GM12874 (cell line): Measurements from ENCODE around the gene VEGFA.

Experiments used
- TF ChIP-seq, protein P1 (sequence below): IDR thresholded peaks from 2 replicates; pipeline ENCODE4 v1.5.1; 2011; ENCODE audit warnings: low read depth, mild to moderate bottlenecking, control low read depth, low read length, moderate library complexity; ENCODE audit not compliant: insufficient read depth

The VEGFA gene

DNA sequence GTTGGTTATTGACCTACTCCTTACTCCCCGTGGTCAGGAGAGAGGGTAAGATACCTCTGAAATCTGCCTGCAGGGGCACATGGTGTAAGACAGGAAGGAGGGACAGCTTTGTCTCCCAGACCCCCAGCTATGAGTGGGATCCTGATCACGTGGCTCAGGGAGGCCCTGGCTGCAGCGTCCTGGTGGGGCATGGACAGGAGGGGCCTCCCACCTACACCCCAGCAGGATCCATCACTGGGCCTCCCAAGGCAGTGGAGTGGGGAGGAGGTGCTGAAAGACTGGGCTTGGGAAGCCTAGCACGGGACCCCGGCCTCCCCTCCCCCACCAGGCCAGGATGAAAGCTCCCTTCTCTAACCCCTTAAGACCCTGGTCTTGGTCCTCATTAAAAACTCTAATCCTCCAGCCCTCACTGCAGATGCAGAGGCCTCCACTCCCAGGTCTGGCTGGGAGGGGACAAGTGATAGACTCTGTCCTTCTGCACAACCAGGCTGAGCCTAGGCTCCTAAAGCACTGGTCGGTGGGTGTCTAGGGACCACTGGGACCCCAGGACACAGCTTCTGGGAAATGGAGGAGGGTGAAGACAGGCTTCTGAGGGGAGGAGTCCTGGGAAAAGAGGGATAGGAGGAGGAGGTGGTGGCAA lies 29.6 kb upstream of the VEGFA start:
- TF ChIP-seq, protein P1, sequence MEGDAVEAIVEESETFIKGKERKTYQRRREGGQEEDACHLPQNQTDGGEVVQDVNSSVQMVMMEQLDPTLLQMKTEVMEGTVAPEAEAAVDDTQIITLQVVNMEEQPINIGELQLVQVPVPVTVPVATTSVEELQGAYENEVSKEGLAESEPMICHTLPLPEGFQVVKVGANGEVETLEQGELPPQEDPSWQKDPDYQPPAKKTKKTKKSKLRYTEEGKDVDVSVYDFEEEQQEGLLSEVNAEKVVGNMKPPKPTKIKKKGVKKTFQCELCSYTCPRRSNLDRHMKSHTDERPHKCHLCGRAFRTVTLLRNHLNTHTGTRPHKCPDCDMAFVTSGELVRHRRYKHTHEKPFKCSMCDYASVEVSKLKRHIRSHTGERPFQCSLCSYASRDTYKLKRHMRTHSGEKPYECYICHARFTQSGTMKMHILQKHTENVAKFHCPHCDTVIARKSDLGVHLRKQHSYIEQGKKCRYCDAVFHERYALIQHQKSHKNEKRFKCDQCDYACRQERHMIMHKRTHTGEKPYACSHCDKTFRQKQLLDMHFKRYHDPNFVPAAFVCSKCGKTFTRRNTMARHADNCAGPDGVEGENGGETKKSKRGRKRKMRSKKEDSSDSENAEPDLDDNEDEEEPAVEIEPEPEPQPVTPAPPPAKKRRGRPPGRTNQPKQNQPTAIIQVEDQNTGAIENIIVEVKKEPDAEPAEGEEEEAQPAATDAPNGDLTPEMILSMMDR: no peak

DNA sequence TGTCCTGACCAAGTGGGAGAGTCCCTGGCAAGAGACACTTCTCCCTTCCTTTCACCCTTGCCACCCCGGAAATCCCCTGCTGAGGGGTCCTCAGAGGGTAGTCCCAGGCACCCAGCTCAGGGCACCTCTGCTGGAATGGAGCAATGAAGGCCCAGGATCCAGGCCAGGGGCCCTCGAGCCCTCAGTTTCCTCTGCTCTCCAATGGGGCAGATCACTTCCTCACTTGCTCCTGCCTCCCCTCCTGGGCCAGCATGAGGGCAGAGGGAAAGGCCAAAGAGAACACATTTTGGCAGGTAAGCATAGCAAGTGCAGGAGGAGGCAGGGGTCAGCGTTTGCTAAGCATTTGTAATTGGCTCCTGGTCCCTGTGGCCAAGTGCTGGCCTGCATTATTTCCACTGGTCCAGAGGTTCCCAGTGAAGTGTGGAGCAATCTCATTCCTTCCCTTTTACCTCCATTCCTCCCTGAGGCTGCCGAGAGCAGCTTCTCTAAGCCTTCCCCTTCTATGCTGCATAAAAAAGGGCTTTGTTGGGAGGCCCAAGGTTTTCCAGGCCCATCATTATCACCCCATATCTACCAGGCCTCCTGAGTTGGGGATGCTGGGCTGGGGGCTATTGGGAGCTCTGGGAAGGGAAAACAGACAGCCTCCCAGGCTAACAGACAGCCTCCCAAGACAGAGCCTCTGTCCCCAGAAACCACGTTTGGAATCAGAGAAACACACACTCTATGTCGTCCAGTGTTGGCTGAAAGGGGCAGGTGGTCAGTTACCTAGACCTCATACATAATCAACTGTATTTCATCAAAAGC lies 28.8 kb upstream of the VEGFA start:
- TF ChIP-seq, protein P1: no peak

DNA sequence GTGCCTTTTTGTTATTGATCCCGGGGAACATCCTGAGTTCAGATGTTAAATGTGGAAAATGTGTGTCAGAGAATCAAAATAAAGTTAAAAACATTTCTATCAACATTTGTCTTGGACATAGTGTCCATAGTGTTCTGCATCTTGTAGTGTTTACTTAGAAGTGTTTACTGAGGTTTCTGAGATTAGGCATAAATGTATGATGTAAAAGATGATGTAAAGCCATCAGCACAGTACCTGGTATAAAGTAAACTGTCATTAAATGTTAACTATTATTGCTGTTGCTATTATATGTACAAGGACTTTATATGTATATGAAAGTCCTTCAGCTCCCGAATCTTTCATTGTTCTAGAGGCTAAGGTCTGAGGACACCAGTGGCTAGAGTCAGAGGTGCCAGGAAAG lies 28.2 kb upstream of the VEGFA start:
- TF ChIP-seq, protein P1: no peak

DNA sequence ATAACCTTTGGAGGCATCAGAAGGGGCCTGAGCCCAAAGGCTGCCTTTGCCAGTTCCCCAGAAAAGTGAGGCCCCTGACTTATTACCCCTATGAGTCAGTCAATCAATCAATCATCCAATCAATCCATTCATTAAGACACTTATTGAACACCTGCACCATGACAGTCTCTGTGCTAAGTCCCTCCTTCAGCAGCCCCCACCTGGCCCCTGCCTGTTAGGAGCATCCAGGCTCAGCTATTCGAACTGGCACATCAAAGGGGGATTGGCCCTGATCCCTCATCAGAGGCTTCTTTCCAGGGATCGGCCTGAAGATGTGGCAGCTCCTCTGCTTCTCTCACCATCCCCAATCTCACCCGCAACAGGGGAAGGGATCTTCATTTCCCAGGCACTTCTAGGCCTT lies 27.7 kb upstream of the VEGFA start:
- TF ChIP-seq, protein P1: no peak

DNA sequence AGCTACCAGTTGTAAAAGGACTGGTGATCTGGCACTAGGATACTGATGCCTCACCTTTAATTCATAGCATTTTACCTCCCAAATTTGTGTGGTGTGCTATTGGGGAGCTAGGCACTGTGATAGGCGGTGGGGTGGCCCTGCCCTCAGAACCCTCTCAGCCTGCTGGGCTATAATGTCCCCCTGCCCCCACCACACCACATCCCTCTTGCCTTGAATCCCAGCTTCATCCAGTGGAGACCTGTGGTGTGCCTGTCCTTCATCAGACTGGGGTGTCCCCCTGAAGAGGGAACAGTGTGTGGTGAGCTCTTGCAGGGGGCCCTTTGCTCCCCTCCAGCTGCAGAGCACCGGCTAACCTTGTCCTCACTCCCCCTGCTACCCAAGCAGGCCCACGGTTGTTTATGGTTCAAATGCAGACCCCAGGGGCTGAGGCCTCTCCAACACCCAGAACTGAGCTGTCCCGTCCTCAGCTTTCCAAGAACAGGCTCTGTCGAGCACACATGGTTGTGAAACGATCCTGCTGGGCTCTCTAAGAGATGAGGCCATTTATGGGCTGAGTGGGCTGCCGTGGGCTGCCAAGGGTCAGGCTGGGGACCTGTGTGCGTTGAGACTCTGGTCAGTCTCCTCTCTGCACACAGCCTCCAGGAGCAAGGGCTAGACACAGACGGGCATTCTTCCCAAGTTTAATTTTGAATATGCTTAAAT lies 26.9 kb upstream of the VEGFA start:
- TF ChIP-seq, protein P1: no peak

DNA sequence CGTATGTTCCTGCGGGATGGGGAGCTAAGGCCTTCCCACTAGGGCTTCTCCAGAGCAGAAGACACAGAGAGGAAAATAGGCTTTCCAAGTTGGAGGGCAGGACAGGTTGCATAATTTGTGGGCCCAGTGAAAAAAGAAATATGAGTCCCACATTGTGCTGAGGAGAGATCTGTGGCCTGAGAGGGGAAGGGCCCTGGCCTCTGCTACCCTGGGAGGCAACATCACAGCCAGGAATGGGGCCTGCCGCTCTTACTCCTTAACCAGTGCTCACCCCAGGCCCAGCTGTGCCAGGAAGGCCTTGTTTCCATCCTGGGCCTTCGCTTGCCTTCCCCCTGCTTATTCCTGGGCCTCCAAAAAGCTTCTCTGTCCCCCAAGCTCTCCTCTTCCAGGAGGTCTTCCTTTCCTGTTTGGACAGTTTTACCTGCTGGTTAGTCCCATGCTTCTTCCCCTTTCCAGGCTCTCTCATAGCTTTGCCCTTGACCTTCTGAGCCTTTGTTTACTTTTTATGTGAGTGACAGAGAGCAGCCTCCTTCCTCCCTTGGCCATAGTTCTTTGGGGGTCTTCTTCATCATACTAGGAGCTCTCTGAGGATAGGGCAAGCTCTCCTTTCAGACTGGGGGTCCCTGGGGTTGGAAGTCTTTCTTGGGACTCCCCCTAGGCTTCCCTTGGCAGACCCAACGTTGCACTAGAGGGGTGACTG lies 26.2 kb upstream of the VEGFA start:
- TF ChIP-seq, protein P1: no peak

DNA sequence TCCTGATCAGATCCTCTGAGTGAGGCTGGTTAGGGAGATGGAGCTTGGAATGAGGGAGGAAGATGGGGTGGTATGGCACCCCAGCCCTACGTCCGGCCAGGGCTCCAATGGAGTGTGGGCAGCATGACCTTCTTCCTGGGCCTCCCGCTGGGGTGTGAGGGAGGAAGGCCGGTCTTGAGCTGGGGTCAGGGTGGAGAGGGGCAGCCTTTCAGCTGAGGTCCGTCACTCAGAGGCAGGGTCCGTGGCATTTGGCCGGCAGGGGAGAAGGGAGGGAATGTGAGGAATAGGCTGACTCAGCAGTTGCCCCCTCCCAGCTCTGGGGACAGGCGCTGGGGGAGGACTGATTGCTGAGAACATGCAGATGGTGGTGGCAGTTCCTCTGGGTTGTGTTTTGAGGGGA lies 25.5 kb upstream of the VEGFA start:
- TF ChIP-seq, protein P1: no peak
